ENCODE measurements around the gene SPATC1L. TPM values are rescaled to one million over a fixed set of nuclear protein-coding genes. Genes with fewer than 3 reads are reported as not detected.
A peak's percentile ranks its signal among the peaks of the same experiment; 100 is the strongest.

SPATC1L gene
- total RNA-seq, 4 donors from 2014 or later = 1.5 to 11.9 (median 3.0) TPM

DNA sequence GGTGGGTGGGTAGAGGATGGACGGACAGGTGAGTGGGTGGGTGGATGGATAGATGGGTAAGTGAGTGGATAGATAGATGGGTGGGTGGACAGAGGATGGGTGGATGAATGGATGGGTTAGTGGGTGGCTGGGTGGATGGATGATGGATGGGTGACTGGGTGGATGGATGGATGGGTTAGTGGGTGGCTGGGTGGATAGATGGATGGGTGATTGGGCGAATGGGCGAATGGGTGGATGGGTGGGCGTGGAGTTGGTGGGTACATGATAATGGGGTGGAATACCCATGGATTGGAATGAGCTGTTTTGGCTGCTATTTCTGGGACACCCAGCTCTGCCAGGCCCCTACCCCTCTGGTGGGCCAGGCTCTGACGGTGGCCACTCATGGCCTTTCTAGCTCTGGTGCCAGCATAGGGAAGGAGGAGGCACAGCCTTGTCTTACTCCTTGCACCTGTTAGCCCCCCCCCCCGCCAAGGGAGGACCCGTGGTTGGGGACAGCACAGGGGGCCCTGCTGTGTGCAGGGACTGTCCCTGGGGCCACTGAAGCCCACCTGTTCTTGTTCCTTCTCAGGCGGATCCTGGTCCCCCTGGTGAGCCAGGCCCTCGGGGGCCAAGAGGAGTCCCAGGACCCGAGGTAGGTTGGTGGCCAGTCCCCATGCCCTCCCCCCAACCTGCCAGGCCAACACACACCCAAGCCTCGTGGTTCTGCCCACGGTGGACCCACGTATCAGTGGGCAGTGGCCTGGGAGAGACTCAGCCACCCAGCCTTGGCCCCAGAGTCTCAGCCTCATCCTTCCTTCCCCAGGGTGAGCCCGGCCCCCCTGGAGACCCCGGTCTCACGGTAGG is 60.0 kb downstream of the SPATC1L start:
- TF ChIP-seq, protein P1, sequence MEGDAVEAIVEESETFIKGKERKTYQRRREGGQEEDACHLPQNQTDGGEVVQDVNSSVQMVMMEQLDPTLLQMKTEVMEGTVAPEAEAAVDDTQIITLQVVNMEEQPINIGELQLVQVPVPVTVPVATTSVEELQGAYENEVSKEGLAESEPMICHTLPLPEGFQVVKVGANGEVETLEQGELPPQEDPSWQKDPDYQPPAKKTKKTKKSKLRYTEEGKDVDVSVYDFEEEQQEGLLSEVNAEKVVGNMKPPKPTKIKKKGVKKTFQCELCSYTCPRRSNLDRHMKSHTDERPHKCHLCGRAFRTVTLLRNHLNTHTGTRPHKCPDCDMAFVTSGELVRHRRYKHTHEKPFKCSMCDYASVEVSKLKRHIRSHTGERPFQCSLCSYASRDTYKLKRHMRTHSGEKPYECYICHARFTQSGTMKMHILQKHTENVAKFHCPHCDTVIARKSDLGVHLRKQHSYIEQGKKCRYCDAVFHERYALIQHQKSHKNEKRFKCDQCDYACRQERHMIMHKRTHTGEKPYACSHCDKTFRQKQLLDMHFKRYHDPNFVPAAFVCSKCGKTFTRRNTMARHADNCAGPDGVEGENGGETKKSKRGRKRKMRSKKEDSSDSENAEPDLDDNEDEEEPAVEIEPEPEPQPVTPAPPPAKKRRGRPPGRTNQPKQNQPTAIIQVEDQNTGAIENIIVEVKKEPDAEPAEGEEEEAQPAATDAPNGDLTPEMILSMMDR (IDR thresholded peaks at IDR 0.05 in 4 of 5, conservative IDR thresholded peaks at IDR 0.05 in 1 of 5) = no peak
- TF ChIP-seq POLR2A (IDR thresholded peaks at IDR 0.05) = no peak
- in situ Hi-C loops (cut with MboI; ENCODE audit: low sequenced_read_pairs in 4 of 4) = loop anchor here in 2 of 4 donors (25.0 kb wide), 1 partner anchor 162 kb away; no protein-coding TSS in a partner anchor
- no peaks in the 10 kb centered on the region for H3K9me3 ChIP-seq
- intact Hi-C loops (cut with DNase I; ENCODE audit: low total_unique reads) = no loop called here
- H3K4me1 ChIP-seq = no peaks in the 10 kb centered on the region
- DNase-seq (peak in 1 of 2 donors; percentile 8), ATAC-seq (no peak)
- no peak overlapping the region for H3K27ac ChIP-seq
- H3K4me3 ChIP-seq = no peak overlapping the region
- H3K36me3 ChIP-seq = no peaks in the 10 kb centered on the region
- H3K27me3 ChIP-seq = no peaks in the 10 kb centered on the region

DNA sequence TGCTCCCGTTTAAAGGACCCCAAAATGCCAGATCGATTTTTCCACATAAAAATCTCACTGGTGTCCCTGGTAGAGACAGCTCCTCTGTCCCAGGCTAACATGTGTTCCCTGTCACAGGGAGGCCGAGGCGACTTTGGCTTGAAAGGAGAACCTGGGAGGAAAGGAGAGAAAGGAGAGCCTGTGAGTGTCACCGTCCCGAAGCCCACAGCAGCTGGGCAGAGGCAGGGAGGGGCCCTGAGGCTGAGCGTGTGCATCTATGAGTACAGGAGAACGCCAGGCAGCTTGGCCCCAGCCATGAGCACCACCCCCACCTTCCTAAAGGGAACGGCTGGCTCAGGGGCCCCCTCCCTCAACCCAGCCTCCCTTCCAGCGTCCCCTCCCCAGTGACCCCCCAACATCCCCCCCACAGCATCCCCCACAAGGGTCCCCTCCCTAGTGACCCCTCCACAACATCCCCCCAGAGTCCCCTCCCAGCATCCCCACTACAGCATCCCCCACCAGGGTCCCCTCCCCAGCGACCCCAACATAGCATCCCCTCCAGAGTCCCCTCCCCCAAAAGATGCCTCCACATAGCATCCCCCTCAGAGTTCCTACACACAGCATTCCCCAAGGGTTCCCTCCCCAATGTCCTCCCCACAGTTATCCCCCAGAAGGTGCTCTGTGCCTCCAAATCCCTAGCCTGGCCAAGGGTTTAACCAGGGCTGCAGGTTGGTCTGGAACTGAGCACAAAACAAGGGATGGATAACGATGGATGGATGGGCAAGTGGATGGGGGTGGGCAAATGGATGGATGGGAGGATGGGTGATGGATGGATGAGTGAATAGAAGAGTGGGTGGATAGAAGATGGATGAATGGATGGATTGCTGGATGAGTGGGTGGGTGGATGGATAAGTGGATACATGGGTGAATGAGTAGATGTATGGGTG is 61.2 kb downstream of the SPATC1L start:
- H3K9me3 ChIP-seq = no peaks in the 10 kb centered on the region
- no peak for TF ChIP-seq POLR2A (IDR thresholded peaks at IDR 0.05)
- TF ChIP-seq, protein P1 (IDR thresholded peaks at IDR 0.05 in 4 of 5, conservative IDR thresholded peaks at IDR 0.05 in 1 of 5) = no peak
- H3K27me3 ChIP-seq = no peaks in the 10 kb centered on the region
- no peaks in the 10 kb centered on the region for H3K4me1 ChIP-seq
- no peak overlapping the region for H3K4me3 ChIP-seq
- intact Hi-C loops (cut with DNase I; ENCODE audit: low total_unique reads) = no loop called here
- DNase-seq (peak in 1 of 2 donors; percentile 6), ATAC-seq (no peak)
- no peaks in the 10 kb centered on the region for H3K36me3 ChIP-seq
- H3K27ac ChIP-seq = no peak overlapping the region
- in situ Hi-C loops (cut with MboI; ENCODE audit: low sequenced_read_pairs in 4 of 4) = loop anchor here in 2 of 4 donors (25.0 kb wide), 1 partner anchor 161 kb away; no protein-coding TSS in a partner anchor

DNA sequence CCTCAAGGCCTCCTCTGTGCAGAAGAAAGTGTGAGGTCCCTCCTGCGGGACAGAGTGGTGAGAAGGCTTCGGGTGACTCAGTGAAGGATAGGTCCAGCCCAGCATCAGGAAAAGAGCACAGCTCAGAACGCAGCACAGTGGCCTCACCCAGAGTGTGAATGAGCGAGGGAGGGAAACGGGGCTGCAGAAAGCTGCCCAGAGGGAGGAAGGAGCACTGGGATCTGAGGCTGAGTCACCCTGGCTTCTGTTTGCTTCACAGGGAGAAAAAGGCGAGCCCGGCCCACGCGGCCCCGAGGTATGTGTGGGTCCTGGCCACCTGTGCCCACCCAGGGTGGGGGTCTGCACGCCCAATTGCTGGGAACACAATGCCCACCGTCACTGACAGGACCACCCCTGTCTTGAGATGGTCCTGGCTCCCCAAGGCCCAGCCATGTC is 62.0 kb downstream of the SPATC1L start:
- intact Hi-C loops (cut with DNase I; ENCODE audit: low total_unique reads) = no loop called here
- Histone ChIP-seq H3K27me3 (no peaks in the 10 kb centered on the region), H3K4me1 (no peaks in the 10 kb centered on the region), H3K36me3 (no peaks in the 10 kb centered on the region), H3K4me3 (no peak overlapping the region), H3K27ac (no peak overlapping the region), H3K9me3 (no peaks in the 10 kb centered on the region)
- DNase-seq (no peak), ATAC-seq (no peak)
- TF ChIP-seq POLR2A (IDR thresholded peaks at IDR 0.05) = no peak
- TF ChIP-seq, protein P1 (IDR thresholded peaks at IDR 0.05 in 4 of 5, conservative IDR thresholded peaks at IDR 0.05 in 1 of 5) = no peak
- in situ Hi-C loops (cut with MboI; ENCODE audit: low sequenced_read_pairs in 4 of 4) = loop anchor here in 2 of 4 donors (25.0 kb wide), 1 partner anchor 160 kb away; no protein-coding TSS in a partner anchor

DNA sequence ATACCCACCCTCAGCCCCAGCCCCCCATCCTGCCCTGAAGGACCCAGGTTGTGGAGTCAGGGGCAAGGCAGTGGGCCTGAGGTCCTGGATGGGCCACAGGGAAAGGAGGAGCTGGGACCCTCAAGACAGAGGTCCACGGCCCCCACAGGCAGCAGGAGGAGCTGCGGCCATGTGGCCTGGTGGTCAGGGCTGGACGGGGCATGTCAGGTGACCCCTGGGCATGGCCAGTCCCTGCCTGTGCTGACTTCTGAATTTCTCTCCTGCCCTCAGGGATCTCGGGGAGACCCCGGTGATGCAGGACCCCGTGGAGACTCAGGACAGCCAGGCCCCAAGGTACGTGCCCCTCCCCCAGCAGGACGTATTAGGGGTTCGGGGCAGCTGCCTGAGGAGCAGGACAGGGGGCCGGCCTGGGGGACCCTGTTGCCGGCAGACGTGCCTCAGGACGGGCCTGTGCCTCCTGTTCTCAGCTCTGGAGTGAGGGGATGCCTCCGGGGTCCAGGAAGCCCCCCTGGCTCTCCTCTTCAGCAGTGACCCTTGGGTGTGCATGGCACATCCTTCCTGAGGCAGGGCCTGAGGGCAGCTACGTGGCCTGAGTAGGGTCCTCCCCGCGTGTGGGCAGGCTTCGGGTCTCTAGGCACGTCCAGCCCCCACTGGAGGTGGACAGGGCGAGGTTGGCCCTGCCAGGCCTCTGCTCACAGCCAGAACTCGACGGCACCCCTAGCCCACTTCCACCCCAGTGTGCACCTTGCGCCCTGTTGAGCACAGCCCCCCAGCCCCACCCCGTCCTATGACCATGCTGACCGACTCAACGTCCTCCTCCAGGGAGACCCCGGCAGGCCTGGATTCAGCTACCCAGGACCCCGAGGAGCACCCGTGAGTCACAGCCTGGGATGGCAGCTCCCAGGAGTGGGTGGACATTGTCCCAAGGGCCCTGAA is 62.7 kb downstream of the SPATC1L start:
- H3K27ac ChIP-seq = no peak overlapping the region
- peak in 1 of 2 donors; percentile 11 for DNase-seq
- H3K27me3 ChIP-seq = no peaks in the 10 kb centered on the region
- no peaks in the 10 kb centered on the region for H3K9me3 ChIP-seq
- no peak for TF ChIP-seq POLR2A (IDR thresholded peaks at IDR 0.05)
- TF ChIP-seq, protein P1 (IDR thresholded peaks at IDR 0.05 in 4 of 5, conservative IDR thresholded peaks at IDR 0.05 in 1 of 5) = no peak
- H3K36me3 ChIP-seq = no peaks in the 10 kb centered on the region
- H3K4me3 ChIP-seq = no peak overlapping the region
- intact Hi-C loops (cut with DNase I; ENCODE audit: low total_unique reads) (no loop called here), in situ Hi-C loops (cut with MboI; ENCODE audit: low sequenced_read_pairs in 4 of 4) (loop anchor here in 2 of 4 donors (25.0 kb wide), 1 partner anchor 159 kb away; no protein-coding TSS in a partner anchor)
- H3K4me1 ChIP-seq = no peaks in the 10 kb centered on the region
- no peak for ATAC-seq

Data from gastrocnemius medialis (tissue), 4 donors.